ENCODE results near the gene BORCS8. TPM values are rescaled to one million over a fixed set of nuclear protein-coding genes. Genes with fewer than 3 reads are reported as not detected.
A peak's percentile ranks its signal among the peaks of the same experiment; 100 is the strongest.

BORCS8 gene
- total RNA-seq, 2 experiments from 2014 or later: 34.2 to 35.8 TPM

- Mint-ChIP-seq H3K27me3 (peaks cover 34% of the 10 kb centered on the region), H3K9me3 (peaks cover 4% of the 10 kb centered on the region), H3K36me3 (ENCODE audit: low read depth) (peaks cover 2% of the 10 kb centered on the region), H3K27ac (no peak within 1 kb of the TSS), H3K4me3 (no peak within 1 kb of the TSS), H3K4me1 (peaks cover 14% of the 10 kb centered on the region)
- ChIA-PET POLR2A (no interaction called here), CTCF (no interaction called here)
- DNase-seq: no peak
These were observed 19.8 kb upstream of the BORCS8 start, which contains the start of gene NCAN for GRCh38 chr19:19211499-19212420. TSS of gene NCAN (plus strand) at chr19:19211958. CDS start at chr19:19216954, 4,996 bp downstream.

- Mint-ChIP-seq H3K9me3 (peaks cover 5% of the 10 kb centered on the region), H3K4me3 (no peak overlapping the region), H3K27ac (no peak overlapping the region), H3K4me1 (peaks cover 30% of the 10 kb centered on the region), H3K27me3 (peaks cover 30% of the 10 kb centered on the region), H3K36me3 (ENCODE audit: low read depth) (peaks cover 2% of the 10 kb centered on the region)
- CTCF ChIA-PET: interaction anchor here (1.2 to 1.7 kb wide), 2 partner anchors 15 to 20 kb away, joined by 3 to 5 read pairs; no protein-coding TSS in a partner anchor
- DNase-seq: no peak
- POLR2A ChIA-PET: no interaction called here
These were observed 17.4 kb upstream of the BORCS8 start for GRCh38 chr19:19209372-19209771.

GRCh38 chr19:19207637-19208572 lies 16.0 kb upstream of the BORCS8 start:
- peaks cover 16% of the 10 kb centered on the region for H3K27me3 Mint-ChIP-seq
- H3K4me3 Mint-ChIP-seq: no peak overlapping the region
- H3K4me1 Mint-ChIP-seq: peaks cover 35% of the 10 kb centered on the region
- ChIA-PET POLR2A (no interaction called here), CTCF (interaction anchor here (1.7 kb wide), 1 partner anchor 17 kb away, joined by 5 read pairs; no protein-coding TSS in a partner anchor)
- peaks cover 6% of the 10 kb centered on the region for H3K36me3 Mint-ChIP-seq (ENCODE audit: low read depth)
- peaks cover 8% of the 10 kb centered on the region for H3K9me3 Mint-ChIP-seq
- no peak for DNase-seq
- peak overlapping the region; percentile 84 for H3K27ac Mint-ChIP-seq

- peaks cover 9% of the 10 kb centered on the region for H3K27me3 Mint-ChIP-seq
- H3K9me3 Mint-ChIP-seq: peaks cover 8% of the 10 kb centered on the region
- ChIA-PET CTCF (no interaction called here), POLR2A (no interaction called here)
- no peak overlapping the region for H3K4me3 Mint-ChIP-seq
- peaks cover 45% of the 10 kb centered on the region for H3K4me1 Mint-ChIP-seq
- peak overlapping the region; percentile 84 for H3K27ac Mint-ChIP-seq
- H3K36me3 Mint-ChIP-seq (ENCODE audit: low read depth): peaks cover 15% of the 10 kb centered on the region
- DNase-seq: no peak
These were observed 15.0 kb upstream of the BORCS8 start for GRCh38 chr19:19206938-19207337.

GRCh38 chr19:19205416-19206410 lies 13.8 kb upstream of the BORCS8 start:
- Mint-ChIP-seq H3K27me3 (peaks cover 3% of the 10 kb centered on the region), H3K36me3 (ENCODE audit: low read depth) (peaks cover 18% of the 10 kb centered on the region), H3K9me3 (peaks cover 8% of the 10 kb centered on the region), H3K27ac (no peak overlapping the region), H3K4me3 (no peak overlapping the region), H3K4me1 (peaks cover 47% of the 10 kb centered on the region)
- no peak for DNase-seq
- CTCF ChIA-PET: interaction anchor here (0.6 to 0.9 kb wide), 3 partner anchors 10 to 31 kb away, joined by 3 to 4 read pairs (median 3); no protein-coding TSS in a partner anchor
- POLR2A ChIA-PET: no interaction called here

GRCh38 chr19:19204181-19204580 lies 12.2 kb upstream of the BORCS8 start:
- Mint-ChIP-seq H3K4me1 (peaks cover 45% of the 10 kb centered on the region), H3K9me3 (peaks cover 8% of the 10 kb centered on the region), H3K27ac (peak overlapping the region; percentile 94), H3K36me3 (ENCODE audit: low read depth) (peaks cover 22% of the 10 kb centered on the region), H3K4me3 (peak overlapping the region; percentile 96), H3K27me3 (no peaks in the 10 kb centered on the region)
- ChIA-PET CTCF (interaction anchor here (0.7 to 1.4 kb wide), 4 partner anchors 9 to 361 kb away, joined by 3 to 4 read pairs (median 4); no protein-coding TSS in a partner anchor), POLR2A (interaction anchor here (0.6 kb wide), 1 partner anchor 10 kb away, joined by 3 read pairs; no protein-coding TSS in a partner anchor)
- no peak for DNase-seq

- peak within 1 kb of the TSS; percentile 96 for H3K4me3 Mint-ChIP-seq
- peaks cover 8% of the 10 kb centered on the region for H3K9me3 Mint-ChIP-seq
- peak within 1 kb of the TSS; percentile 94 for H3K27ac Mint-ChIP-seq
- POLR2A ChIA-PET: interaction anchor here (0.7 to 1.5 kb wide), 2 partner anchors 8 to 10 kb away, joined by 3 to 10 read pairs; no protein-coding TSS in a partner anchor
- CTCF ChIA-PET: interaction anchor here (0.6 to 1.4 kb wide), 9 partner anchors 8 to 360 kb away, joined by 3 to 6 read pairs (median 4); no protein-coding TSS in a partner anchor
- peaks cover 29% of the 10 kb centered on the region for H3K36me3 Mint-ChIP-seq (ENCODE audit: low read depth)
- H3K4me1 Mint-ChIP-seq: peaks cover 45% of the 10 kb centered on the region
- H3K27me3 Mint-ChIP-seq: no peaks in the 10 kb centered on the region
- DNase-seq: peak; percentile 94
These were observed 11.3 kb upstream of the BORCS8 start, which contains the start of gene NR2C2AP for GRCh38 chr19:19203012-19203856. TSS of gene NR2C2AP (minus strand) at chr19:19203414. CDS start at chr19:19203060, 354 bp downstream.

GRCh38 chr19:19202707-19203011 lies 10.7 kb upstream of the BORCS8 start:
- ChIA-PET POLR2A (interaction anchor here (1.5 kb wide), 1 partner anchor 10 kb away, joined by 10 read pairs; no protein-coding TSS in a partner anchor), CTCF (interaction anchor here (1.2 to 1.4 kb wide), 5 partner anchors 8 to 28 kb away, joined by 4 to 6 read pairs (median 4); no protein-coding TSS in a partner anchor)
- H3K9me3 Mint-ChIP-seq: peaks cover 7% of the 10 kb centered on the region
- peaks cover 42% of the 10 kb centered on the region for H3K4me1 Mint-ChIP-seq
- peak overlapping the region; percentile 96 for H3K4me3 Mint-ChIP-seq
- no peaks in the 10 kb centered on the region for H3K27me3 Mint-ChIP-seq
- H3K27ac Mint-ChIP-seq: peak overlapping the region; percentile 94
- peaks cover 30% of the 10 kb centered on the region for H3K36me3 Mint-ChIP-seq (ENCODE audit: low read depth)
- no peak for DNase-seq

GRCh38 chr19:19201697-19202630 lies 10.0 kb upstream of the BORCS8 start:
- Mint-ChIP-seq H3K27me3 (no peaks in the 10 kb centered on the region), H3K4me1 (peaks cover 36% of the 10 kb centered on the region), H3K4me3 (peak overlapping the region; percentile 96), H3K36me3 (ENCODE audit: low read depth) (peaks cover 29% of the 10 kb centered on the region), H3K9me3 (peaks cover 3% of the 10 kb centered on the region), H3K27ac (peak overlapping the region; percentile 94)
- no peak for DNase-seq
- CTCF ChIA-PET: interaction anchor here (1.3 to 1.4 kb wide), 2 partner anchors 17 to 27 kb away, joined by 4 to 6 read pairs; no protein-coding TSS in a partner anchor
- POLR2A ChIA-PET: interaction anchor here (0.5 kb wide), 1 partner anchor 127 kb away, joined by 3 read pairs; no protein-coding TSS in a partner anchor

GRCh38 chr19:19193926-19194325 lies 2.0 kb upstream of the BORCS8 start:
- Mint-ChIP-seq H3K36me3 (ENCODE audit: low read depth) (peaks cover 17% of the 10 kb centered on the region), H3K4me1 (peaks cover 39% of the 10 kb centered on the region), H3K27ac (peak overlapping the region; percentile 100), H3K4me3 (peak overlapping the region; percentile 96), H3K9me3 (no peaks in the 10 kb centered on the region), H3K27me3 (no peaks in the 10 kb centered on the region)
- no peak for DNase-seq
- POLR2A ChIA-PET: no interaction called here
- CTCF ChIA-PET: no interaction called here

Measured in activated CD4-positive, alpha-beta T cell treated with anti-CD3 and anti-CD28 coated beads, Interleukin-2, amount 10 ng/mL, durations not matched to agents 7 days and 5 days (primary cell).